ENCODE results near the gene SLC17A1. TPM values are rescaled to one million over a fixed set of nuclear protein-coding genes. Genes with fewer than 3 reads are reported as not detected.
"Not testable (repeated sequence)": the region's sequence is repeated elsewhere in the genome, so short reads cannot be mapped to it uniquely, and the experiment has no call there.

SLC17A1 gene
- total RNA-seq, 1 donor from 2014 or later, result not detected

DNA sequence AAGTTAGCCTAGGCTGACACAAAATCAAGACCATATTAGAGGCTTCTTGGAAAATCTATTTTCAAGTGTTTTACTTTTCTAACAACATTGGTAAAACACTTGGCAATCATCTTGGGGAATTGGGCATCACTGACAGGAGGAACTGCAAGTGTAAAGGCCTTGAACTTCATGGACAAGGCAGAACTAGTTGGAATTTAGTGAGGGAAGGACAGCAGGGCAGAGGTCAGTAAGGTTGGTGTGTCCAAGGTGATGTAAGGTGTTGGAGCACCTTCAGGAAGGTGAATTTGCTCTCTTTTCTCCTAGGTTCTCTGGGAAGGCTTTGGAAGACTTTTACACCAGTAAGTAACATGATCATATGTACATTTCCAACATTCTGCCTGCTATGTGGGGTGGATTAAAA is 78.8 kb downstream of the SLC17A1 start:
- DNase-seq (ENCODE audit: low read depth), result no peak
- TF ChIP-seq, protein P1, sequence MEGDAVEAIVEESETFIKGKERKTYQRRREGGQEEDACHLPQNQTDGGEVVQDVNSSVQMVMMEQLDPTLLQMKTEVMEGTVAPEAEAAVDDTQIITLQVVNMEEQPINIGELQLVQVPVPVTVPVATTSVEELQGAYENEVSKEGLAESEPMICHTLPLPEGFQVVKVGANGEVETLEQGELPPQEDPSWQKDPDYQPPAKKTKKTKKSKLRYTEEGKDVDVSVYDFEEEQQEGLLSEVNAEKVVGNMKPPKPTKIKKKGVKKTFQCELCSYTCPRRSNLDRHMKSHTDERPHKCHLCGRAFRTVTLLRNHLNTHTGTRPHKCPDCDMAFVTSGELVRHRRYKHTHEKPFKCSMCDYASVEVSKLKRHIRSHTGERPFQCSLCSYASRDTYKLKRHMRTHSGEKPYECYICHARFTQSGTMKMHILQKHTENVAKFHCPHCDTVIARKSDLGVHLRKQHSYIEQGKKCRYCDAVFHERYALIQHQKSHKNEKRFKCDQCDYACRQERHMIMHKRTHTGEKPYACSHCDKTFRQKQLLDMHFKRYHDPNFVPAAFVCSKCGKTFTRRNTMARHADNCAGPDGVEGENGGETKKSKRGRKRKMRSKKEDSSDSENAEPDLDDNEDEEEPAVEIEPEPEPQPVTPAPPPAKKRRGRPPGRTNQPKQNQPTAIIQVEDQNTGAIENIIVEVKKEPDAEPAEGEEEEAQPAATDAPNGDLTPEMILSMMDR (conservative IDR thresholded peaks at IDR 0.05; ENCODE audit: low read depth, low read length), result no peak
- no peak overlapping the region for H3K4me3 ChIP-seq (ENCODE audit: low read depth, low read length)

GRCh38 chr6:25750906-25751305 is 80.9 kb downstream of the SLC17A1 start:
- DNase-seq (ENCODE audit: low read depth), result no peak
- TF ChIP-seq, protein P1 (conservative IDR thresholded peaks at IDR 0.05; ENCODE audit: low read depth, low read length), result no peak
- no peak overlapping the region for H3K4me3 ChIP-seq (ENCODE audit: low read depth, low read length)

DNA sequence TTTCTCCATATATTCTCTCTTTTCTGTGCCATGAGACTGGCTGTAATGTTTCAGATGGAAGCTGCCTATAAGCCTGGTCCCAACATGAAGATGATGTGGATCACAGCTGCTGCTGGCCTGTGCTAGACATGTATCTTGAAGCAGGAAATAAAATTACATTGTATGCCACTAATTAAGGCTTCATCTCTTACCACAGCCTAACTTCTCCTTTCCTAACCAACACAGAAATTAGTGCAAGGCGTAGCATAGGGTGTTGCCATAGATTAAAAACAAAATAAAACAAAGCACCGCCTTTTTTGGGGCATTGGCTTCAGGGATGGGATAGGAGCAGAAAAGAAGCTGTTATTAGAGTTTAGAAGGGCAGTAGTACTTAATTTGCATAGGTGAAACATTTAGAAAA is 82.0 kb downstream of the SLC17A1 start:
- TF ChIP-seq, protein P1 (conservative IDR thresholded peaks at IDR 0.05; ENCODE audit: low read depth, low read length), result no peak
- no peak for DNase-seq (ENCODE audit: low read depth)
- H3K4me3 ChIP-seq (ENCODE audit: low read depth, low read length), result no peak overlapping the region

GRCh38 chr6:25748601-25749517 is 83.0 kb downstream of the SLC17A1 start:
- DNase-seq (ENCODE audit: low read depth); H3K4me3 ChIP-seq (ENCODE audit: low read depth, low read length): not testable (repeated sequence)

DNA sequence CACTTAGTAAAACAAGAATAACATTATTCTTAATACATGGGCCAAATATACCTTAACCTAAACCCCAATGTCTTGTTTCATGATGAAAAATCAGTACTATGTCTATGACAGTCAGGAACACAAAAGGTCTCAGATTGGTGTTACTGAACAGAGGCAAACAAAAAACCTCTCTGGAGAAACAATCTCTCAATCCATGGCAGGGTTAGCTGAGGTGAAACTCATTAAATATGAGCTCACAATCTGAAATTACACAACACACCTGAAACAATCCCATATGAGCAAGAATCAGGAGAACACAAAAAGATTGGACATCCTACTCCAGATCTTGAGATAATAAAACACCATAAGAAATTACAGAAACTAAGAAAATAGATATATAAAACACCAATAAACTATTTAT is 83.8 kb downstream of the SLC17A1 start:
- DNase-seq (ENCODE audit: low read depth), result no peak
- TF ChIP-seq, protein P1 (conservative IDR thresholded peaks at IDR 0.05; ENCODE audit: low read depth, low read length), result no peak
- no peak overlapping the region for H3K4me3 ChIP-seq (ENCODE audit: low read depth, low read length)

DNA sequence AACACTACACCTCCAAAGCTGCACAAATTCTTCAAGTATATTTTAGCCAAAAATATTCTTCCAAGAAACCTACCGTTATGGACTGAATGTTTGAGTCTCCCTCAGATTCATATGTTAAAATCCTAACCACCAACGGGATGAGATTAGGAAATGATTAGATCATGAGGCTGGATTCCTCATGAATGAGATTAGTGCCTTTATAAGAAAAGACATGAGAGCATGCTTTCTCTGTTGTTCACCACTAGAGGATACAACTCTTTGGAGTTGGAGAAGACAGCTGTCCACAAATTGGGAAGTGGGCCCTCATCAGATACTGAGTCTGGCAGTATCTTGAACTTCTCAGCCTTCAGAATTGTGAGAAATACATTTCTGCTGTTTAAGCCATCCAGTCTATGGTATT is 84.4 kb downstream of the SLC17A1 start:
- TF ChIP-seq, protein P1 (conservative IDR thresholded peaks at IDR 0.05; ENCODE audit: low read depth, low read length), result no peak
- no peak overlapping the region for H3K4me3 ChIP-seq (ENCODE audit: low read depth, low read length)
- DNase-seq (ENCODE audit: low read depth), result no peak

DNA sequence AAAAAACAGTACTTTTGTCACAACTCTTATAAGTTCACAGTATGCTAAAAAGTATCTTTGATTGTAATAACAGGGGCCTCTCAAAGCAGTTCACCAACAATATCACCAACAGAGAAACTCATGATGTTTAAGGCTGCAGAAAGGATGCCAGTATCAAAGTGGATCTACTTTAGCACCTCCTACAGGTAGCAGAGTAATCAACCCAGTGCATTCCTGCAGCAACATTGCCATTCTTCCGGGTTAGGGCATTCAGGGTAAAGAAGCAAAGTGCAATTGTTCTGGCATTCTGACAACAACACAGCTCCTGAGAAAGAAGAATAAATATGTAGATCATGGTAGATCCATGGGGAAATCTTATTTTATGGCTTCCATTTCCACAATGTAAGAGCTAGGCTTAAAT is 84.9 kb downstream of the SLC17A1 start:
- TF ChIP-seq, protein P1 (conservative IDR thresholded peaks at IDR 0.05; ENCODE audit: low read depth, low read length), result peak; percentile 35
- DNase-seq (ENCODE audit: low read depth), result no peak
- no peak overlapping the region for H3K4me3 ChIP-seq (ENCODE audit: low read depth, low read length)
